MM.1S (cell line): Measurements from ENCODE around the gene LAMB3.

Experiments used
- DNase-seq: peaks from one replicate; pipeline ENCODE4 v3.0.0-alpha.2; 2015
- H2AFZ ChIP-seq: fragments of 300-600 bp; sonication (generic); 2 replicates; pipeline ENCODE4 v1.6.0; 2016; ENCODE audit warnings: antibody characterized with exemption, low read length
- H3F3A ChIP-seq: fragments of 300-600 bp; sonication (generic); 2 replicates; pipeline ENCODE4 v1.6.1; 2016; ENCODE audit warnings: mild to moderate bottlenecking, antibody characterized with exemption, low read length, moderate library complexity, mixed read lengths; ENCODE audit not compliant: insufficient read depth
- H3K27ac ChIP-seq: fragments of 300-600 bp; sonication (generic); 2 replicates; pipeline ENCODE4 v1.5.1; 2016; ENCODE audit warnings: mild to moderate bottlenecking, low read length
- H3K27me3 ChIP-seq: fragments of 300-600 bp; sonication (generic); replicated peaks from 2 replicates; pipeline ENCODE4 v1.6.0; 2016; ENCODE audit warnings: low read length; ENCODE audit not compliant: insufficient read depth
- H3K36me3 ChIP-seq: fragments of 300-600 bp; sonication (generic); replicated peaks from 2 replicates; pipeline ENCODE4 v1.6.1; 2016; ENCODE audit warnings: mild to moderate bottlenecking, low read length, mixed read lengths; ENCODE audit not compliant: insufficient read depth
- H3K4me1 ChIP-seq: fragments of 300-600 bp; sonication (generic); 2 replicates; pipeline ENCODE4 v1.6.1; 2016; ENCODE audit warnings: low read length, mixed read lengths
- H3K4me2 ChIP-seq: fragments of 300-600 bp; sonication (generic); 2 replicates; pipeline ENCODE4 v1.6.0; 2016; ENCODE audit warnings: low read depth, low read length
- H3K4me3 ChIP-seq: fragments of 300-600 bp; sonication (generic); 2 replicates; pipeline ENCODE4 v1.5.1; 2016; ENCODE audit warnings: low read length, mixed read lengths
- H3K79me2 ChIP-seq: fragments of 300-600 bp; sonication (generic); 2 replicates; pipeline ENCODE4 v1.6.1; 2016; ENCODE audit warnings: mixed run types, low read length, mixed read lengths
- H3K9ac ChIP-seq: fragments of 300-600 bp; sonication (generic); 2 replicates; pipeline ENCODE4 v1.6.1; 2016; ENCODE audit warnings: low read length, mixed read lengths
- H3K9me2 ChIP-seq: fragments of 300-600 bp; sonication (generic); replicated peaks from 2 replicates; pipeline ENCODE4 v1.6.1; 2016; ENCODE audit warnings: mild to moderate bottlenecking, low read length, mixed read lengths; ENCODE audit not compliant: insufficient read depth
- H3K9me3 ChIP-seq: fragments of 300-600 bp; sonication (generic); replicated peaks from 2 replicates; pipeline ENCODE4 v1.6.1; 2016; ENCODE audit warnings: mild to moderate bottlenecking, low read length, mixed read lengths; ENCODE audit not compliant: insufficient read depth
- H4K20me1 ChIP-seq: fragments of 300-600 bp; sonication (generic); 2 replicates; pipeline ENCODE4 v1.6.1; 2016; ENCODE audit warnings: mild to moderate bottlenecking, low read length, moderate library complexity, mixed read lengths; ENCODE audit not compliant: insufficient read depth
- CTCF ChIP-seq: fragments of 300-600 bp; sonication (generic); IDR thresholded peaks from 2 replicates; pipeline ENCODE4 v1.5.1; 2016; ENCODE audit warnings: antibody characterized with exemption, low read length, mixed read lengths
- EZH2 ChIP-seq: fragments of 300-600 bp; sonication (generic); optimal IDR thresholded peaks from 2 replicates; pipeline ENCODE3; 2017; ENCODE audit warnings: low read depth, mild to moderate bottlenecking, antibody characterized with exemption, low read length, mixed read lengths
- EZH2phosphoT487 ChIP-seq: fragments of 300-600 bp; sonication (generic); IDR thresholded peaks from 2 replicates; pipeline ENCODE4 v1.6.1; 2018; ENCODE audit warnings: antibody characterized with exemption, low read length

The LAMB3 gene

GRCh38 chr1:209625791-209626285, 26.4 kb downstream of the LAMB3 start:
- Histone ChIP-seq H3K9ac (no peak overlapping the region), H3K27ac (no peak overlapping the region), H3K79me2 (no peaks in the 10 kb centered on the region), H3F3A (no peaks in the 10 kb centered on the region), H3K27me3 (no peaks in the 10 kb centered on the region), H3K4me3 (no peak overlapping the region), H4K20me1 (no peaks in the 10 kb centered on the region), H3K4me2 (no peak overlapping the region), H3K36me3 (no peaks in the 10 kb centered on the region), H3K9me3 (no peaks in the 10 kb centered on the region), H3K4me1 (no peaks in the 10 kb centered on the region), H3K9me2 (no peaks in the 10 kb centered on the region), H2AFZ (no peak overlapping the region)
- no peak for DNase-seq
- TF ChIP-seq EZH2 (no peak), EZH2phosphoT487 (no peak)

GRCh38 chr1:209624558-209625549, 27.4 kb downstream of the LAMB3 start:
- TF ChIP-seq EZH2, result no peak
- Histone ChIP-seq H3K27ac (no peak overlapping the region), H3K4me2 (no peak overlapping the region), H2AFZ (no peak overlapping the region), H4K20me1 (no peaks in the 10 kb centered on the region), H3K4me3 (no peak overlapping the region), H3K9ac (no peak overlapping the region), H3K36me3 (no peaks in the 10 kb centered on the region), H3K27me3 (no peaks in the 10 kb centered on the region), H3F3A (no peaks in the 10 kb centered on the region), H3K79me2 (no peaks in the 10 kb centered on the region), H3K9me2 (no peaks in the 10 kb centered on the region), H3K4me1 (no peaks in the 10 kb centered on the region), H3K9me3 (no peaks in the 10 kb centered on the region)
- DNase-seq, result no peak

- Histone ChIP-seq H3K4me2 (no peak overlapping the region), H3K4me1 (peaks cover 8% of the 10 kb centered on the region), H3K36me3 (no peaks in the 10 kb centered on the region), H3K27ac (no peak overlapping the region), H4K20me1 (no peaks in the 10 kb centered on the region), H3K27me3 (no peaks in the 10 kb centered on the region), H2AFZ (no peak overlapping the region), H3K4me3 (no peak overlapping the region), H3K9me3 (no peaks in the 10 kb centered on the region), H3K9me2 (no peaks in the 10 kb centered on the region), H3K9ac (no peak overlapping the region), H3F3A (no peaks in the 10 kb centered on the region), H3K79me2 (no peaks in the 10 kb centered on the region)
- DNase-seq, result no peak
- TF ChIP-seq CTCF (no peak), EZH2 (no peak), EZH2phosphoT487 (no peak)
These were observed 29.1 kb downstream of the LAMB3 start for GRCh38 chr1:209622841-209623829.
